HG02588 (cell line): ENCODE results near the gene CDX2.

Source experiments
- ATAC-seq: cut with Tn5 transposase; IDR thresholded peaks from one replicate; pipeline ENCODE4 v1.9.1; 2021; ENCODE audit warnings: mild to moderate bottlenecking, moderate library complexity; ENCODE audit not compliant: unreplicated experiment

Gene CDX2

DNA sequence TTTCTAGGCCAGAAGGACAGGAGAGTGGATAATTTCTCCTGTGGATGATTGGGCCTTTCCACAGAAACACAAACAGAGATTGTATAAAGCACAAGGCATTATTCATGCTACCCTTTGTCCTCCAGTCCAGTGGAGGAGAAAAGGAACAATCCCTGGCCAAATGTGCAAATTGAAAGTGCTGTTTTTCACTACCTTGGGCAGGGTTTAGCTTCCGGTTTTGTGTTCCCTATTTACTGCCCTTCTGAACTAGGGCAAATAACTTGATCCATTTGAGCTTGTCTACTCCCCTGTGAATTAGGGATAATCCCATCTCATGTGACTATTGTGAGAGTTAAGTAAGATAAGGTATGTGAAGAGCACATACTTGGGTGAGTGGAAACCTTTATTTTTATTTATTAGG, 36.0 kb downstream of the CDX2 start:
- ATAC-seq, result no peak

DNA sequence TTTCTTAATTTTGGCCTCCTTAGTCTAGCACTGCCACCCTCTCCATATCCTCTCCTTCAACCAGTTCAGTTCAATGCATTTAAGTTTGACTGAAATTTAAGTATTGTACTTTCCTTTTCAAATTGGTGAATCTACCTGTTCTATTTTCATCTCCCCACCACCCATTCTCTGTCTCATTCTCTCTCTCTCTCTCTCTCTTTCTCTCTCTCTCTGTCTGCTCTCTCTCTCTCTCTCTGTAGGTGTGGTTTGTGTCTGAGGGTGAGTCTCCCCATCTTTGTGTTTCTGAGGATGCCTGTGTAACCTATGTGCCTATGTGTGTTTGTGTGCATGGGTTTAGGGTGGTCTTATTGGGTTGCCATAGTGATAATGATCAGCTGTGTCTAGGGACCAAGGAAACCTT, 39.2 kb downstream of the CDX2 start:
- ATAC-seq, result no peak

DNA sequence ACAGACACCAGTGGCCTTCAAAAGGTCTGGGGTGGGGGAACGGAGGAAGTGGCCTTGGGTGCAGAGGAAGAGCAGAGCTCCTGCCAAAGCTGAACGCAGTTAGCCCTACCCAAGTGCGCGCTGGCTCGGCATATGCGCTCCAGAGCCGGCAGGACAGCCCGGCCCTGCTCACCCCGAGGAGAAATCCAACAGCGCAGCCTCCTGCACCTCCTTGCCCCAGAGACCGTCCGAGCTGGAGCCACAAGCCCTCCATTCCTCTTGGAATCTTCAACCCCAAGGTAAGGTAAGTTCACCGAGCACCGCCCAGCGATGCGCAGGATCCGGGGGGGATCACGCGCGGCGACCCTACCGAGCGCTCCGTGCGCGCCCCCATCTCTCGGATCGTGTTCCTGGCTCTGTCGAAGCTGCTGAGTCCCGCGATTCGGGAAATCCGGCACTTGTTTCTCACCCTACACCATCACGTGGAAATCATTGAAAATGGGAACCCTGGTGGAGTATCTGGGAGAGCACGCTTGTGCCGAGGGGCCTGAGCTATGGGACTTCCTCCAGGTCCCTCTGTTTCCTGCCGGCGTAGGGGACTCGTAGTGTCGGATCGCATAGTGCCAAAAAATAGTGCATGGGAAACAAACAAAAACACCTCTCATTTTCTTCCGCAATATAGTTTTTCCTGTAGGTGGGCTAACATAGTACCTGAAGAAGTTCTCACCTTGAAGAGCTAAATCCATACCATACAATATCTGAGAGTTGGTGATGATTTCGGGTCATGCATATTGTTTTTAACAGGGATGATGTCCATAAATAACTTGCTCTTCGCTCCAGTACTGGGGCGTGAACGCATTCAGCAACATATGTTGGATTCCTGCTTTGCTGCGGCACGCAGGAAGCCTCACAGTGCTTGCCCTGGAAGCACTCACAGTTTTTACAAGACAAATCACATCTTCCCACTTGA, 40.0 kb downstream of the CDX2 start:
- no peak for ATAC-seq

- no peak for ATAC-seq
These were observed 40.7 kb downstream of the CDX2 start for GRCh38 chr13:27928353-27928804.

DNA sequence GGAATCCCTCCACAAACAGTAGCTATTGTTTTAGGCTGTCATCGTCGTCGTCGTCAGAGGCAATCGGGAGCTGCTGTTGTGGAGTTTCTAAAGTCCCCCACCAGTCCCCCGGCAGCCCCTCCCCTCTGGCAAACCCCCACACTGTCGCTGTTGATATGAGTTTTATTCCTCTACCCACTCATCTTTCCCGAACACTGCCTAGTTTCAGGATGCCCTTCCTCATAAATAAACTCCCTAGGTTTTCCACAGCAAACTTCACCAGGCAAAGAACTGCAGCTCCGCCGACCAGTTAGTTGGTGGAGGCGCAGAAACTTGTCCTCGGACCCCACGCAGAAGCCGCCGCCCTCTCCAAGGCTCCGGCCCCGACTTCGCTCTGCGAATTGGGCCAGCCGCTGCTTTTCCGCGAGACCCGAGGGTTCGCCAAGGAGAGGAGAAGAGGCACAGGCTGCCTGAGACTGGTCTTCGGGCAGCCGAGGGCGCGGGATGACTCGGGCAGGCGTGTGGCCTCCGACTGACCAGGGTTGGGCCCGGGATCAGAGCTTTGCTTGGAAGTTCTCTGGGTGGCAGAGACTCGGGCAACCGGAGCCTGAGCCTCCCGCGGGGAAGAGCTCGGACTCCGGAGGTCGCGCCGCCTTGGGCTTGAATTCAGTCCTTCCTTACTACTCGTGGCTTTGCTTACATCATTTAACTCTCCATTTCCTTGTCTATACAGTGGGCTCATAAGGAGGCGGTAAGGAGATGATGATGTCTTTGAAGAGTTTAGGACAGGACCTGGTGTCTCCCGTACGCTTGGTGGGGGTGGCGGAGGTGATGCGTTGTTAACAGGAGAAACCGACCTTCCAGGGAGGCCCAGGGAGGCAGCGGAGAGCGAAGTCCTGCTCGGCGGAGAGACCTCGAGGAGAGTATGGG, 41.4 kb downstream of the CDX2 start:
- ATAC-seq, result no peak

- no peak for ATAC-seq
These were observed 42.3 kb downstream of the CDX2 start for GRCh38 chr13:27926644-27927434.

DNA sequence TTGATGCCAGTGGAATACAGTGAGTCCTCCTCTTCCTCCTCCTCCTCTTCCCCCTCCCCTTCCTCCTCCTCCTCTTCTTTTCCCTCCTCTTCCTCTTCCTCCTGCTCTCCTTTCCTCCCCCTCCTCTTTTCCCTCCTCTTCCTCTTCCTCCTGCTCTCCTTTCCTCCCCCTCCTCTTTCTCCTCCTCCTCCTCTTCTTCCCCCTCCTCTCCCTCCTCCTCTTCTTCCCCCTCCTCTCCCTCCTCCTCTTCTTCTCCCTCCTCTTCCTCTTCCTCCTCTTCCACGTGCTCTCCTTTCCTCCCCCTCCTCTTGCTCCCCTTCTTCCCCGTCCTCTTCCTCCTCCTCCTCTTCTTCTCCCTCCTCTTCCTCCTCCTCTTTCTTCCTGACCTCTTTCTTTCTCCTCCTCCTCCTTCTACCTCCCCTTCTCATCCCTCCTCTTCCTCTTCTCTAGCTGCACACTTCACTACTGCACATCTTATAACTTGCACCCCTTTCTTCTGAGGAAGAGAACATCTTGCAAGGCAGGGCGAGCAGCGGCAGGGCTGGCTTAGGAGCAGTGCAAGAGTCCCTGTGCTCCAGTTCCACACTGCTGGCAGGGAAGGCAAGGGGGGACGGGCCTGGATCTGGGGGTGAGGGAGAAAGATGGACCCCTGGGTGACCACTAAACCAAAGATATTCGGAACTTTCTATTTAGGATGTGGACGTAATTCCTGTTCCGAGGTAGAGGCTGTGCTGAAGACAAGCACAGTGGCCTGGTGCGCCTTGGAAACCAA, 43.7 kb downstream of the CDX2 start:
- ATAC-seq, result no peak

DNA sequence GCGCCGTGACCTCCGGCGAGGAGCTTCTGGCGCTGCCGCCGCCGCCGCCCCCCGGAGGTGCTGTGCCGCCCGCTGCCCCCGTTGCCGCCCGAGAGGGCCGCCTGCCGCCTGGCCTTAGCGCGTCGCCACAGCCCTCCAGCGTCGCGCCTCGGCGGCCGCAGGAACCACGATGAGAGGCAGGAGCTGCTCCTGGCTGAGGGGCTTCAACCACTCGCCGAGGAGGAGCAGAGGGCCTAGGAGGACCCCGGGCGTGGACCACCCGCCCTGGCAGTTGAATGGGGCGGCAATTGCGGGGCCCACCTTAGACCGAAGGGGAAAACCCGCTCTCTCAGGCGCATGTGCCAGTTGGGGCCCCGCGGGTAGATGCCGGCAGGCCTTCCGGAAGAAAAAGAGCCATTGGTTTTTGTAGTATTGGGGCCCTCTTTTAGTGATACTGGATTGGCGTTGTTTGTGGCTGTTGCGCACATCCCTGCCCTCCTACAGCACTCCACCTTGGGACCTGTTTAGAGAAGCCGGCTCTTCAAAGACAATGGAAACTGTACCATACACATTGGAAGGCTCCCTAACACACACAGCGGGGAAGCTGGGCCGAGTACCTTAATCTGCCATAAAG, 44.5 kb downstream of the CDX2 start:
- no peak for ATAC-seq

DNA sequence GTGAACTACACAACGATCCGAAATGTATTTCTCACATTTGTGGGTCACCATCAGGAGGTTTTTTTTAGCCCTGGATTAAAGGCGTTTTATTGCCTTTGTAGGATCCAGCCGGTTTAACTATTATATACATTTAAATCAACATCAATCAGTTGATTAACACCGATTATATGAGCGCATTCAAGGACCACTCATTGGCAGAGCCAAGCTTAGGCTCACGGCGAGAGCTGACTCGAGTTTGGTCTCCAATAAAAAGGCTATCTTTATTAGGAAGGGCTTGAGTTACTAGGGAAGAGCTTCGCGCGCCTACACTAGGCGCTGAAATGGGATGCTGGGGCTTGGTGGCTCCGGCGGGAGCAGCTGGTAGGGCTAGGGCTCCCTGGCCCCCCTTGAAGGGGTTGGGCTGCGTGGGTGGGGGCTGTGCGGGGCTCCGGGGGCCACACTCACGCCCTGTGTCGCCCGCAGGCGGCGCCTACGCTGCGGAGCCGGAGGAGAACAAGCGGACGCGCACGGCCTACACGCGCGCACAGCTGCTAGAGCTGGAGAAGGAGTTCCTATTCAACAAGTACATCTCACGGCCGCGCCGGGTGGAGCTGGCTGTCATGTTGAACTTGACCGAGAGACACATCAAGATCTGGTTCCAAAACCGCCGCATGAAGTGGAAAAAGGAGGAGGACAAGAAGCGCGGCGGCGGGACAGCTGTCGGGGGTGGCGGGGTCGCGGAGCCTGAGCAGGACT, 45.2 kb downstream of the CDX2 start:
- no peak for ATAC-seq

GRCh38 chr13:27922883-27923612, 46.1 kb downstream of the CDX2 start:
- no peak for ATAC-seq

DNA sequence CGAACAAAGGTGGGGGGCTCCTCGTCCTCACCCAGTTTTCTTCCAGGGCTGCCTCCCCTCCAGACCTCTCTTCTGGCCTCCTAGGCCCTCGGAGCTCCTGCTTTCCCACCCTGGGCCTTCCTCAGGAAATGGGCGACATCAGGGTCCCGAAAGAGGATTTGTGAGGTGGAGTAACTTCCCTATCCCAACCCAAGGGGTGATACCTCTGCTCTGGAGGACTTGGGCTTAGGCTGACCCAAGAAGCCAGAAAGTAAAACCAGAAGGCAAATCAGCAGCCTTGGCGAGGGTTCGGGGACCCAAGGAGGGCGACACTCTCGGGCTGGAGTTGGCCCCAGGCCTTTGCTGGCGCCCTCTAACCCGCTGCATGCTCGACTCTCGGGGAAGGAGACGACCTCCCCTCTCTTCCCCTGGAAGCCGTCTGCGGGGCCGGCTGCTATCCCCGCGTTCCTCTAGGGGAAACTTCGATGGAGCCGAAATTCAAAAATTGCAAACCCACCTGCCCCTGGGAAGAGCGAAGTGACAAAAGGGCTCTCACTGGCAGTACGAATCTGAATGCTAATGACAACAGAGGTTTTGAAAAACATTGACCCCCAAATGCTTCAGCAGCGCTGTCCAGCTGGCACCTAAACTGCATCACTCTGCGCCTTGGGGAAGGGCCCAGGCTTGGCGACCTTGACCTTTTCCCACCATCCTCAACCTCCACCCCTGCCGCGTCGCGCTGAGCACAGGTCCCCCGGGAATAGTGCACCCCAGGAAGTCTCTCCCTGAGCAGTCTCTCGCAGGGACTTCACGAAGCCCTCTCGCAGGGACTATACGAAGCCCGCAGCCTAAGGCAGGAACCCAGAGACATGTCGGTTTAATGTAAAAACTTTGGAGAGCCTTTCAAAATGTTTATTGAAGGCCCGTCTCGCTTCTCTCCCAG, 46.9 kb downstream of the CDX2 start:
- no peak for ATAC-seq

DNA sequence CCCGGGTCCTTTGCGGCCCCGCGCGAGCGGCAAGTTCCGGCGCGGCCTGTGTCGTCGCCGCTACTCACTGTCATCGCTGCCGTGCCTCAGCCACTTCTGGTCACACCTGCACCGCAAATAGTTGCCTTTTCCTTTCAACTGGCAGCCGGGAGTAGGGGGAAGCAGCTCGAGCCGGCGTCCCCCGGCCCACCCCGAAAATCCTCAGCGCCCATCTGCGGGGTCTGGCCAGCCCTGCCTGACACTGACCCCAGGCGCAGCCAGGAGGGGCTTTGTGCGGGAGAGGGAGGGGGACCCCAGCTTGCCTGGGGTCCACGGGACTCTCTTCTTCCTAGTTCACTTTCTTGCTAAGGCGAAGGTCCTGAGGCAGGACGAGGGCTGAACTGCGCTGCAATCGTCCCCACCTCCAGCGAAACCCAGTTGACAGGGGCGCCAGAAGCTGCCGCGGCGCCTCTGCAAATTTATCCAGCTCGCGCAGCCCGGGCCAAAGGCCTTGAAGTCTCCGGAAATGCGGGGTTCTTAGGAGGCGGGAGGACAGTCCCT, 47.6 kb downstream of the CDX2 start:
- no peak for ATAC-seq

GRCh38 chr13:27920677-27921420, 48.3 kb downstream of the CDX2 start:
- no peak for ATAC-seq

DNA sequence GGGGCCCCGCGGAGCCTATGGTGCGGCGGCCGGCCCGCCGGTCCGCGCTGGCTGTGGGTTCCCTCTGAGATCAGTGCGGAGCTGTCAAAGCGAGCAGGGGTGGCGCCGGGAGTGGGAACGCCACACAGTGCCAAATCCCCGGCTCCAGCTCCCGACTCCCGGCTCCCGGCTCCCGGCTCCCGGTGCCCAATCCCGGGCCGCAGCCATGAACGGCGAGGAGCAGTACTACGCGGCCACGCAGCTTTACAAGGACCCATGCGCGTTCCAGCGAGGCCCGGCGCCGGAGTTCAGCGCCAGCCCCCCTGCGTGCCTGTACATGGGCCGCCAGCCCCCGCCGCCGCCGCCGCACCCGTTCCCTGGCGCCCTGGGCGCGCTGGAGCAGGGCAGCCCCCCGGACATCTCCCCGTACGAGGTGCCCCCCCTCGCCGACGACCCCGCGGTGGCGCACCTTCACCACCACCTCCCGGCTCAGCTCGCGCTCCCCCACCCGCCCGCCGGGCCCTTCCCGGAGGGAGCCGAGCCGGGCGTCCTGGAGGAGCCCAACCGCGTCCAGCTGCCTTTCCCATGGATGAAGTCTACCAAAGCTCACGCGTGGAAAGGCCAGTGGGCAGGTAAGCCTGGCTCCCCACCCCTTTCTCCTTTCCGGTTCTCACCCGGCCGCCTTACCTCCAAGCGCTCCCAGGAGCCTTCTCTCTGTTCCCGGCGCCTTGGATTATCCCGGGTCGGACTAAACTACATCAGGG, 49.0 kb downstream of the CDX2 start, which contains the start of gene PDX1:
PDX1 (plus strand) TSS at position 67 of the 743 bp plus-strand sequence; CDS start at position 206, 139 bp downstream.
- no peak for ATAC-seq

DNA sequence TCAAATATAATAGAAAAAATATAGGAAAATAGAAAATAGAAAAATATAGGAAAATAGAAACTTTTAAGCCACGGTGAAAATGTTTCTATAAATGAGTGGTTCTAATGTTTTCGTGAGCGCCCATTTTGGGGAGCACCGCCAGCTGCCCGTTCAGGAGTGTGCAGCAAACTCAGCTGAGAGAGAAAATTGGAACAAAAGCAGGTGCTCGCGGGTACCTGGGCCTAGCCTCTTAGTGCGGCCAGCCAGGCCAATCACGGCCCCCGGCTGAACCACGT, 49.5 kb downstream of the CDX2 start:
- no peak for ATAC-seq
